HCT116 (cell line): Measurements from ENCODE around the gene SOX6. TPM values are rescaled to one million over a fixed set of nuclear protein-coding genes. Genes with fewer than 3 reads are reported as not detected.

Experiments used
- ATAC-seq: fragments of 200-7000 bp; cut with Tn5 transposase; 2 replicates; pipeline ENCODE4 v1.9.1; 2020; ENCODE audit warnings: mild to moderate bottlenecking, moderate library complexity
- BruUV-seq: library from RNA; stranded (reverse); fragments of 400-500 nt; replicated peaks from 2 replicates; lab custom pipeline; 2021; lab: Mats Ljungman, UMichigan
- CTCF ChIA-PET: fragments of 300-600 bp; sonication (Branson Sonifier 250); formaldehyde crosslinking; loops from one replicate; lab custom pipeline; 2021; ENCODE audit warnings: antibody characterized with exemption; lab: Charles Lee
- POLR2A ChIA-PET: fragments of 300-600, 350-600 bp; sonication (Branson Sonifier 250); formaldehyde crosslinking; loops from one replicate; lab custom pipeline; 2021; ENCODE audit warnings: antibody characterized with exemption; lab: Charles Lee
- RAD21 ChIA-PET, 2 experiments: fragments of 300-600 bp; sonication (Branson Sonifier 250); formaldehyde crosslinking; loops; one replicate each; lab custom pipeline; 2023; ENCODE audit warnings: low total read pairs in 2 of 2; ENCODE audit not compliant: uncharacterized antibody in 2 of 2, unreplicated experiment in 2 of 2, low non-redundant PET in 1 of 2; lab: Charles Lee
- DNase-seq: peaks from one replicate; pipeline ENCODE4 v3.0.0-alpha.2; 2010; ENCODE audit warnings: low read depth, low spot score
- H2AFZ ChIP-seq: fragments of 200-600 bp; shearing (Covaris generic), sonication (generic); 2 replicates; pipeline ENCODE4 v1.6.1; 2017; ENCODE audit warnings: low read depth, mixed run types, mixed read lengths, antibody characterized with exemption, low read length; ENCODE audit not compliant: poor library complexity, severe bottlenecking
- H3K27ac ChIP-seq: 2 replicates; pipeline ENCODE4 v1.5.1; 2012; ENCODE audit warnings: low read depth, low read length
- H3K27me3 ChIP-seq: fragments of 200-600 bp; sonication (generic); 2 replicates; pipeline ENCODE4 v1.6.1; 2016; ENCODE audit warnings: mixed run types, low read length, mixed read lengths; ENCODE audit not compliant: insufficient read depth
- H3K36me3 ChIP-seq, 2 experiments: fragments of 200-500 bp in 1 of 2; fragments of 200-600 bp in 1 of 2; sonication (Bioruptor generic) in 1 of 2; sonication (generic) in 1 of 2; 2 replicates each; pipeline versions ENCODE4 v1.5.1 to v1.6.1; 2014 to 2016; ENCODE audit warnings: low read length in 2 of 2, inconsistent platforms in 1 of 2, mixed read lengths in 1 of 2, mixed run types in 1 of 2; ENCODE audit not compliant: insufficient read depth in 2 of 2, control insufficient read depth in 1 of 2
- H3K4me1 ChIP-seq, 2 experiments: fragments of 200-600 bp in 1 of 2; sonication (generic) in 1 of 2; 2 replicates each; pipeline versions ENCODE4 v1.5.1 to v1.6.1; 2012 to 2017; ENCODE audit warnings: low read length in 2 of 2, inconsistent platforms in 1 of 2, mild to moderate bottlenecking in 1 of 2, mixed read lengths in 1 of 2, mixed run types in 1 of 2, moderate library complexity in 1 of 2; ENCODE audit not compliant: insufficient read depth in 2 of 2, control insufficient read depth in 1 of 2
- H3K4me2 ChIP-seq: fragments of 200-600 bp; sonication (generic); 2 replicates; pipeline ENCODE4 v1.6.1; 2017; ENCODE audit warnings: mixed run types, low read length, mixed read lengths
- H3K4me3 ChIP-seq, 2 experiments: fragments of 200-600 bp in 1 of 2; sonication (generic) in 1 of 2; replicated peaks in 1 of 2; 2 replicates each; pipeline ENCODE4 v1.5.1; 2011 to 2016; ENCODE audit warnings: low read length in 2 of 2, control low read depth in 1 of 2, low read depth in 1 of 2, mild to moderate bottlenecking in 1 of 2, mixed read lengths in 1 of 2, mixed run types in 1 of 2
- H3K79me2 ChIP-seq: fragments of 200-600 bp; sonication (generic); 2 replicates; pipeline ENCODE4 v1.6.1; 2017; ENCODE audit warnings: mild to moderate bottlenecking, mixed run types, low read length, moderate library complexity, mixed read lengths; ENCODE audit not compliant: insufficient read depth
- H3K9ac ChIP-seq: fragments of 200-600 bp; sonication (generic); 2 replicates; pipeline ENCODE4 v1.6.1; 2016; ENCODE audit warnings: low read length, mixed read lengths
- H3K9me2 ChIP-seq: fragments of 200-600 bp; sonication (generic), shearing (Covaris generic); 2 replicates; pipeline ENCODE4 v1.6.1; 2017; ENCODE audit warnings: mixed run types, mild to moderate bottlenecking, moderate library complexity; ENCODE audit not compliant: insufficient read depth
- H3K9me3 ChIP-seq, 2 experiments: fragments of 200-500 bp in 1 of 2; fragments of 200-600 bp in 1 of 2; sonication (Bioruptor generic) in 1 of 2; sonication (generic) in 1 of 2; 2 replicates each; pipeline ENCODE4 v1.6.1; 2014 to 2017; ENCODE audit warnings: low read length in 2 of 2, mixed read lengths in 2 of 2, inconsistent platforms in 1 of 2, low read depth in 1 of 2, mild to moderate bottlenecking in 1 of 2, mixed run types in 1 of 2, moderate library complexity in 1 of 2; ENCODE audit not compliant: control insufficient read depth in 1 of 2, insufficient read depth in 1 of 2
- H4K20me1 ChIP-seq: fragments of 200-600 bp; sonication (generic), shearing (Covaris generic); 2 replicates; pipeline ENCODE4 v1.6.1; 2017; ENCODE audit warnings: mixed run types, mild to moderate bottlenecking, moderate library complexity; ENCODE audit not compliant: insufficient read depth
- ATF3 ChIP-seq: IDR thresholded peaks from 2 replicates; pipeline ENCODE4 v1.6.1; 2012
- CBX3 ChIP-seq: IDR thresholded peaks from 2 replicates; pipeline ENCODE4 v1.6.1; 2012; ENCODE audit warnings: low read depth
- CEBPB ChIP-seq: IDR thresholded peaks from 2 replicates; pipeline ENCODE4 v1.6.1; 2012; ENCODE audit warnings: low read depth
- EGR1 ChIP-seq: IDR thresholded peaks from 2 replicates; pipeline ENCODE4 v1.6.1; 2012; ENCODE audit warnings: low read depth
- FOSL1 ChIP-seq: IDR thresholded peaks from 2 replicates; pipeline ENCODE4 v1.6.1; 2012; ENCODE audit warnings: low read depth
- JUND ChIP-seq: IDR thresholded peaks from 2 replicates; pipeline ENCODE4 v1.6.1; 2012
- POLR2AphosphoS5 ChIP-seq: IDR thresholded peaks from 2 replicates; pipeline ENCODE4 v1.6.1; 2011; ENCODE audit warnings: mild to moderate bottlenecking, low read depth, low read length, moderate library complexity
- RAD21 ChIP-seq: IDR thresholded peaks from 2 replicates; pipeline ENCODE4 v1.6.1; 2012; ENCODE audit warnings: low read depth, mild to moderate bottlenecking
- REST ChIP-seq: IDR thresholded peaks from 2 replicates; pipeline ENCODE4 v1.6.1; 2012; ENCODE audit warnings: low read depth
- SIN3A ChIP-seq: IDR thresholded peaks from 2 replicates; pipeline ENCODE4 v1.6.1; 2012; ENCODE audit warnings: low read depth
- SP1 ChIP-seq: IDR thresholded peaks from 2 replicates; pipeline ENCODE4 v1.6.1; 2012; ENCODE audit warnings: low read depth
- SRF ChIP-seq: IDR thresholded peaks from 2 replicates; pipeline ENCODE4 v1.6.1; 2012; ENCODE audit warnings: low read depth
- TCF7L2 ChIP-seq: IDR thresholded peaks from 2 replicates; pipeline ENCODE4 v1.7.0; 2011; ENCODE audit warnings: borderline replicate concordance, inconsistent platforms; ENCODE audit not compliant: insufficient read depth, insufficient read length; ENCODE audit errors: extremely low read depth
- YY1 ChIP-seq: IDR thresholded peaks from 2 replicates; pipeline ENCODE4 v1.6.1; 2011; ENCODE audit warnings: low read length, low read depth, moderate library complexity, mild to moderate bottlenecking; ENCODE audit not compliant: insufficient replicate concordance; ENCODE audit errors: extremely low read depth
- ZFX ChIP-seq: fragments of 450-650 bp; IDR thresholded peaks from 2 replicates; pipeline ENCODE4 v1.6.1; 2017
- ZNF274 ChIP-seq: fragments of 200-500 bp; sonication (Bioruptor generic); IDR thresholded peaks from 2 replicates; pipeline ENCODE4 v1.6.1; 2014; ENCODE audit warnings: mild to moderate bottlenecking, low read depth, low read length, inconsistent platforms
- intact Hi-C: fragments of 100-400 bp; cut with micrococcal nuclease; formaldehyde crosslinking; loops from 2 replicates; pipeline ENCODE4 v1.10.0; 2022
- total RNA-seq: library from RNA; stranded (reverse); gene quantifications from one replicate; pipeline ENCODE4 v1.2.1, GENCODE V29; 2021; ENCODE audit not compliant: unreplicated experiment
- TF ChIP-seq, protein P1 (sequence below): IDR thresholded peaks from 2 replicates; pipeline ENCODE4 v1.6.1; 2011; ENCODE audit warnings: mild to moderate bottlenecking, low read length, moderate library complexity; ENCODE audit not compliant: insufficient replicate concordance; ENCODE audit errors: extremely low read depth

Gene SOX6
- total RNA-seq, 1 experiment from 2014 or later, result 0.81 TPM

DNA sequence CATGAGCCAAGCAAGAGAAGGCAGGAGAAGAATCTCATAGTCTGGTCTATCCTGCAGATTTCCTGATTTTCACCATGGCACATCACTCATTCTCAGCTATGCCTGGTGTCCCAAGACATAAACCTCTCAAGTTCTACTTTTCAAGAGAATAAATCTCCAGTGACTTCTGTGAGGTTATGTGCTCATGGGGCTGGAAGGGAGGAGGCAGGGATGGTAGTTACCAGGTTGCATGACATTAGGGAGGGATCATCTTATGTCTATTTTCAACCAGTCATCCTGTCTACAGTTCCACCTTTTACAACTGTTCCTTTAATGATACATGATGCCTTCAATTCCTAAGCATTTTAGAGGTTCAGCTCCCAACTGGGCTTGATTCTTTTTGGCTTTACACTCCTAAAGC is 297.7 kb downstream of the SOX6 start:
- RAD21 ChIA-PET, result no interaction called here

More for the DNA sequence above, 297.7 kb downstream of the SOX6 start:
- intact Hi-C loops, result no loop called here
- no peak overlapping the region for H3K4me3 ChIP-seq
- no peak overlapping the region for H3K27ac ChIP-seq
- H3K4me1 ChIP-seq, result no peaks in the 10 kb centered on the region
- H3K36me3 ChIP-seq, result no peaks in the 10 kb centered on the region
- peaks cover 6% of the 10 kb centered on the region for H3K27me3 ChIP-seq
- H3K9ac ChIP-seq, result no peak overlapping the region
- TF ChIP-seq CBX3 (no peak), POLR2AphosphoS5 (no peak), ZFX (no peak), SP1 (no peak), EGR1 (no peak), REST (no peak), ZNF274 (no peak), SRF (no peak), CEBPB (no peak), JUND (no peak), FOSL1 (no peak), RAD21 (no peak), YY1 (no peak), ATF3 (no peak), TCF7L2 (no peak), SIN3A (no peak)
- TF ChIP-seq, protein P1, sequence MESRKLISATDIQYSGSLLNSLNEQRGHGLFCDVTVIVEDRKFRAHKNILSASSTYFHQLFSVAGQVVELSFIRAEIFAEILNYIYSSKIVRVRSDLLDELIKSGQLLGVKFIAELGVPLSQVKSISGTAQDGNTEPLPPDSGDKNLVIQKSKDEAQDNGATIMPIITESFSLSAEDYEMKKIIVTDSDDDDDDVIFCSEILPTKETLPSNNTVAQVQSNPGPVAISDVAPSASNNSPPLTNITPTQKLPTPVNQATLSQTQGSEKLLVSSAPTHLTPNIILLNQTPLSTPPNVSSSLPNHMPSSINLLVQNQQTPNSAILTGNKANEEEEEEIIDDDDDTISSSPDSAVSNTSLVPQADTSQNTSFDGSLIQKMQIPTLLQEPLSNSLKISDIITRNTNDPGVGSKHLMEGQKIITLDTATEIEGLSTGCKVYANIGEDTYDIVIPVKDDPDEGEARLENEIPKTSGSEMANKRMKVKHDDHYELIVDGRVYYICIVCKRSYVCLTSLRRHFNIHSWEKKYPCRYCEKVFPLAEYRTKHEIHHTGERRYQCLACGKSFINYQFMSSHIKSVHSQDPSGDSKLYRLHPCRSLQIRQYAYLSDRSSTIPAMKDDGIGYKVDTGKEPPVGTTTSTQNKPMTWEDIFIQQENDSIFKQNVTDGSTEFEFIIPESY, result no peak
- no peaks in the 10 kb centered on the region for H3K9me2 ChIP-seq
- no peak overlapping the region for H2AFZ ChIP-seq
- H3K4me2 ChIP-seq, result no peak overlapping the region
- ATAC-seq, result no peak
- H4K20me1 ChIP-seq, result no peaks in the 10 kb centered on the region
- POLR2A ChIA-PET, result no interaction called here
- BruUV-seq, result no TSS peak
- H3K79me2 ChIP-seq, result no peaks in the 10 kb centered on the region
- no peaks in the 10 kb centered on the region for H3K9me3 ChIP-seq
- CTCF ChIA-PET, result no interaction called here
- no peak for DNase-seq
